GM12878 (cell line): ENCODE results near the gene GYPC. TPM values are rescaled to one million over a fixed set of nuclear protein-coding genes. Genes with fewer than 3 reads are reported as not detected.
A peak's percentile ranks its signal among the peaks of the same experiment; 100 is the strongest.

Source experiments
- BACH1 ChIP-seq: fragments of 450-650 bp; IDR thresholded peaks from 2 replicates; pipeline ENCODE4 v1.6.1; 2017; ENCODE audit warnings: mild to moderate bottlenecking, borderline replicate concordance
- BHLHE40 ChIP-seq, 2 experiments: fragments of 450-650 bp in 1 of 2; IDR thresholded peaks; 2 replicates each; pipeline ENCODE4 v1.6.1; 2011 to 2017; ENCODE audit warnings: low read depth in 2 of 2, borderline replicate concordance in 1 of 2, improper control_type of control experiment in 1 of 2, low read length in 1 of 2, mild to moderate bottlenecking in 1 of 2
- E2F4 ChIP-seq: IDR thresholded peaks from 2 replicates; pipeline ENCODE4 v1.6.1; 2012; ENCODE audit warnings: low read depth, low read length, improper control_type of control experiment
- ELK1 ChIP-seq: IDR thresholded peaks from 2 replicates; pipeline ENCODE4 v1.6.1; 2012; ENCODE audit warnings: low read depth, low read length, improper control_type of control experiment
- ETV6 ChIP-seq, 2 experiments: fragments of 450-650 bp in 1 of 2; IDR thresholded peaks in 1 of 2; conservative IDR thresholded peaks in 1 of 2; 2 replicates each; pipeline ENCODE4 v1.6.1; 2014; ENCODE audit warnings: antibody characterized with exemption in 1 of 2, borderline replicate concordance in 1 of 2, low read depth in 1 of 2, mild to moderate bottlenecking in 1 of 2, moderate library complexity in 1 of 2
- EZH2 ChIP-seq: IDR thresholded peaks from 2 replicates; pipeline ENCODE4 v1.6.1; 2012; ENCODE audit warnings: low read depth, mild to moderate bottlenecking, control low read depth, inconsistent platforms, low read length, borderline replicate concordance; ENCODE audit not compliant: control insufficient read depth
- NFIC ChIP-seq: IDR thresholded peaks from 2 replicates; pipeline ENCODE4 v1.6.1; 2012; ENCODE audit warnings: low read depth, mild to moderate bottlenecking, inconsistent platforms, low read length, moderate library complexity
- PAX5 ChIP-seq: IDR thresholded peaks from 2 replicates; pipeline ENCODE4 v1.6.1; 2011; ENCODE audit warnings: low read depth, low read length, borderline replicate concordance
- PML ChIP-seq: IDR thresholded peaks from 2 replicates; pipeline ENCODE4 v1.6.1; 2012; ENCODE audit warnings: low read length, inconsistent platforms
- POLR2AphosphoS5 ChIP-seq: IDR thresholded peaks from 2 replicates; pipeline ENCODE4 v1.6.1; 2011; ENCODE audit warnings: mild to moderate bottlenecking, low read length, inconsistent platforms
- SP1 ChIP-seq: IDR thresholded peaks from one replicate; pipeline ENCODE4 v1.6.1; 2011; ENCODE audit warnings: low read depth, low read length
- SREBF1 ChIP-seq: IDR thresholded peaks from 2 replicates; pipeline ENCODE4 v1.6.1; 2012; ENCODE audit warnings: mild to moderate bottlenecking, low read length
- ZBED1 ChIP-seq: IDR thresholded peaks from 2 replicates; pipeline ENCODE4 v1.6.1; 2016; ENCODE audit warnings: borderline replicate concordance
- ZNF592 ChIP-seq: fragments of 450-650 bp; IDR thresholded peaks from 2 replicates; pipeline ENCODE4 v1.6.1; 2017; ENCODE audit warnings: mild to moderate bottlenecking, moderate library complexity
- polyA plus RNA-seq, 11 experiments: library from polyadenylated mRNA; depleted of rRNA in 4 of 11; unstranded in 6 of 11; stranded (reverse) in 5 of 11; fragments of >200 nt; fragmentation: Nextera tagmentation in 4 of 11; fragmentation: Illumina TruSeq in 1 of 11; extraction: Ambion mirVana in 4 of 11; extraction: Trizol in 1 of 11; gene quantifications; 1 replicate in 1 of 11; 2 replicates in 10 of 11; pipeline versions ENCODE4 v1.2.1 to v1.2.3, GENCODE V29; 2011 to 2016; ENCODE audit warnings: inconsistent platforms in 2 of 11, missing spikeins in 2 of 11, low read depth in 1 of 11
- total RNA-seq, 4 experiments: library from RNA; depleted of rRNA in 3 of 4; stranded (reverse); fragments of >200 nt in 3 of 4; fragmentation: Illumina TruSeq in 1 of 4; extraction: Trizol in 1 of 4; gene quantifications; 2 replicates each; pipeline versions ENCODE4 v1.2.1 to v1.2.3, GENCODE V29; 2013 to 2021
- TF ChIP-seq, protein P1 (sequence below): fragments of 150-350 bp; IDR thresholded peaks from 2 replicates; pipeline ENCODE4 v1.6.1; 2016; ENCODE audit warnings: low read depth, low read length

GYPC gene
- total and polyA plus RNA-seq, 10 of the 15 experiments (the other 5 are each of a cell fraction or from before 2014, with no cell fraction given) = 26.2 to 150 (median 81.4) TPM

DNA sequence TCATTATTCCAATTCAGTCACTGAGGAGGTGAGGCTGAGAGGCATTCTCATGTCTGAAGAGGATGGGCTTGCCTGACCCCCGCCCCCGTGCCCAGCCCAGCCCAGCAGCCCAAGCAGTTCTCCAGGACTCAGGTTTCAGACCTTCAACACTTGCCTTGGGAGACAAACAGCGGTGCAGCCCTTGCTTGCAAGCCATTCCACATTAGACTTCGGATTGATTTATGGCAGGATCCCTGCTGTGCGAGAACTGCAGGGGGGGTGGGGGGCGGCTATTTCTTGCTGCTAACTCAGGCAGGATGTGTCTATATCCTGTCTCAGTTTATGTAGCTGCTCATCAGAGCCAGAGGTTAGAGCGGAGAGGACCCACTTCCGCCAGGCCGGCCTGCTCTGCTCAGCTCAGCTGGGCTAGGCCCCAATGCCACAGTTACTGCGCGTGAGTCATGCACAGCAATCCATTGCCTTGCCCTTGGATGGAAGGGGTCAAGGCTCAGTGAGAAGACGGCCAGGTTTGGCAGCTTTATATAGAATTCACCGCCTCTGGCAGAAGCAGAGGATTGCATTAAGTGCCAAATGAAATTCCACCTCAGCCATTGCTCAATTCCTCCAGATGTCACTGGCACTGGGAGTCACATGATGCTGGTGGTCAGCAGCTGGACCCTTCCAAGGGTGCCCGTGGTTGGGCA, 1.8 kb downstream of the GYPC start (continued):
- TF ChIP-seq, protein P1, sequence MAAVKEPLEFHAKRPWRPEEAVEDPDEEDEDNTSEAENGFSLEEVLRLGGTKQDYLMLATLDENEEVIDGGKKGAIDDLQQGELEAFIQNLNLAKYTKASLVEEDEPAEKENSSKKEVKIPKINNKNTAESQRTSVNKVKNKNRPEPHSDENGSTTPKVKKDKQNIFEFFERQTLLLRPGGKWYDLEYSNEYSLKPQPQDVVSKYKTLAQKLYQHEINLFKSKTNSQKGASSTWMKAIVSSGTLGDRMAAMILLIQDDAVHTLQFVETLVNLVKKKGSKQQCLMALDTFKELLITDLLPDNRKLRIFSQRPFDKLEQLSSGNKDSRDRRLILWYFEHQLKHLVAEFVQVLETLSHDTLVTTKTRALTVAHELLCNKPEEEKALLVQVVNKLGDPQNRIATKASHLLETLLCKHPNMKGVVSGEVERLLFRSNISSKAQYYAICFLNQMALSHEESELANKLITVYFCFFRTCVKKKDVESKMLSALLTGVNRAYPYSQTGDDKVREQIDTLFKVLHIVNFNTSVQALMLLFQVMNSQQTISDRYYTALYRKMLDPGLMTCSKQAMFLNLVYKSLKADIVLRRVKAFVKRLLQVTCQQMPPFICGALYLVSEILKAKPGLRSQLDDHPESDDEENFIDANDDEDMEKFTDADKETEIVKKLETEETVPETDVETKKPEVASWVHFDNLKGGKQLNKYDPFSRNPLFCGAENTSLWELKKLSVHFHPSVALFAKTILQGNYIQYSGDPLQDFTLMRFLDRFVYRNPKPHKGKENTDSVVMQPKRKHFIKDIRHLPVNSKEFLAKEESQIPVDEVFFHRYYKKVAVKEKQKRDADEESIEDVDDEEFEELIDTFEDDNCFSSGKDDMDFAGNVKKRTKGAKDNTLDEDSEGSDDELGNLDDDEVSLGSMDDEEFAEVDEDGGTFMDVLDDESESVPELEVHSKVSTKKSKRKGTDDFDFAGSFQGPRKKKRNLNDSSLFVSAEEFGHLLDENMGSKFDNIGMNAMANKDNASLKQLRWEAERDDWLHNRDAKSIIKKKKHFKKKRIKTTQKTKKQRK = no peak
- no peak for TF ChIP-seq E2F4
- TF ChIP-seq BACH1 = no peak
- TF ChIP-seq PML = no peak
- no peak for TF ChIP-seq EZH2
- TF ChIP-seq PAX5 = peak; percentile 11; the same call in 1 of the 2 replicates
- TF ChIP-seq BHLHE40 (IDR thresholded peaks at IDR 0.05; ENCODE audit: borderline replicate concordance in 1 of 2, low read depth in 2 of 2, low read length in 1 of 2) = peak; percentile 5 to 42; a peak in 2 of 4 replicates
- TF ChIP-seq POLR2AphosphoS5 = peak; percentile 40; the same call in 1 of the 2 replicates
- no peak for TF ChIP-seq SREBF1
- TF ChIP-seq ETV6 (conservative IDR thresholded peaks at IDR 0.05 in 1 of 2, IDR thresholded peaks at IDR 0.05 in 1 of 2; ENCODE audit: borderline replicate concordance in 1 of 2, low read depth in 1 of 2) = peak in 1 of 2 experiments; percentile 77; a peak in 2 of 4 replicates
- TF ChIP-seq ZBED1 = no peak
- 0 out of 2 replicates have a peak, but pooled peaks have one; percentile 18 for TF ChIP-seq NFIC
- TF ChIP-seq SP1 = no peak
- TF ChIP-seq ZNF592 = no peak
- no peak for TF ChIP-seq ELK1
